GM12864 (cell line): Measurements from ENCODE around the gene RAMACL.

Experiments
- DNase-seq: peaks from one replicate; pipeline ENCODE4 v3.0.0-alpha.2; 2011; ENCODE audit warnings: low read depth
- H3K4me3 ChIP-seq: 2 replicates; pipeline ENCODE4 v1.5.1; 2011; ENCODE audit warnings: mild to moderate bottlenecking, low read depth, low read length, control low read depth
- TF ChIP-seq, protein P1 (sequence below): IDR thresholded peaks from 2 replicates; pipeline ENCODE4 v1.5.1; 2011; ENCODE audit warnings: low read depth, mild to moderate bottlenecking, moderate library complexity, low read length, control low read depth, inconsistent platforms; ENCODE audit errors: missing control alignments

The RAMACL gene

DNA sequence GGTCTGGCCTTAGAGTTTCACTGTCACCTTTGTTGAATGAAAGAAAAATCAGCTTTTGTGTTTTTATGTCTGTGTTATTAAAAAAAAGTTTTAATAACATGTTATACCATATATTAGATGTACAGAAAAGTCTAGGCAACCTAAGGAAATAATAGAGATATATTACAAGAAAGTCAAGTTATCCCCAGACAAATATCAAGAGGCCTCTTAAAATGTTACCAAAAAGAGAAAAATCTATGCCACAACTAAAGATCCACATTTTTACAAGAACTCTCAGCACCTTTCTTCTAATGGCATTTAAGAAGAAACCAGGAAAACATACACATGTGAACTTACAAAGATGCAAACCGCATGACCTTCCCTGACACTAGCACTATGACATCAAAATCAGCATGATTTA, 26.8 kb downstream of the RAMACL start:
- H3K4me3 ChIP-seq = no peak overlapping the region
- TF ChIP-seq, protein P1, sequence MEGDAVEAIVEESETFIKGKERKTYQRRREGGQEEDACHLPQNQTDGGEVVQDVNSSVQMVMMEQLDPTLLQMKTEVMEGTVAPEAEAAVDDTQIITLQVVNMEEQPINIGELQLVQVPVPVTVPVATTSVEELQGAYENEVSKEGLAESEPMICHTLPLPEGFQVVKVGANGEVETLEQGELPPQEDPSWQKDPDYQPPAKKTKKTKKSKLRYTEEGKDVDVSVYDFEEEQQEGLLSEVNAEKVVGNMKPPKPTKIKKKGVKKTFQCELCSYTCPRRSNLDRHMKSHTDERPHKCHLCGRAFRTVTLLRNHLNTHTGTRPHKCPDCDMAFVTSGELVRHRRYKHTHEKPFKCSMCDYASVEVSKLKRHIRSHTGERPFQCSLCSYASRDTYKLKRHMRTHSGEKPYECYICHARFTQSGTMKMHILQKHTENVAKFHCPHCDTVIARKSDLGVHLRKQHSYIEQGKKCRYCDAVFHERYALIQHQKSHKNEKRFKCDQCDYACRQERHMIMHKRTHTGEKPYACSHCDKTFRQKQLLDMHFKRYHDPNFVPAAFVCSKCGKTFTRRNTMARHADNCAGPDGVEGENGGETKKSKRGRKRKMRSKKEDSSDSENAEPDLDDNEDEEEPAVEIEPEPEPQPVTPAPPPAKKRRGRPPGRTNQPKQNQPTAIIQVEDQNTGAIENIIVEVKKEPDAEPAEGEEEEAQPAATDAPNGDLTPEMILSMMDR = no peak
- DNase-seq = no peak

DNA sequence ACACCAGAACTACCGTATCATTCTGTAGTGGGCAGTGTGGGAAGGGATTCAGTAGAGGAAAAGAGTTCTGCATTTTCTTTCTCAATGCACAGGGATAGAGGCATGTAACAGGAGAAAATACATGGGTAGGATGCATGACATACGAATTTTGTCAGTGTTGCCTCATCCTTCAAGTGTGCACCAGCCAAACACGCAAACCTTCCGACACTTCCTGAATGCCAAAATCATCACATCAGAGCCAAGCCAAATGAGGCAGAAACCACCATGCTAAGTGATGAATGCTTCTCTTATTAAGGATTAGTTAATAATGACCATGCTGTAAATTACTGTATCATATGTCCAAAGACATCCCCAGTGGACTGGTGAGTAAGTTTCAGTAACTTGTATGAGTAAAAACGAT, 27.3 kb downstream of the RAMACL start:
- DNase-seq = no peak
- TF ChIP-seq, protein P1 = no peak
- H3K4me3 ChIP-seq = no peak overlapping the region

DNA sequence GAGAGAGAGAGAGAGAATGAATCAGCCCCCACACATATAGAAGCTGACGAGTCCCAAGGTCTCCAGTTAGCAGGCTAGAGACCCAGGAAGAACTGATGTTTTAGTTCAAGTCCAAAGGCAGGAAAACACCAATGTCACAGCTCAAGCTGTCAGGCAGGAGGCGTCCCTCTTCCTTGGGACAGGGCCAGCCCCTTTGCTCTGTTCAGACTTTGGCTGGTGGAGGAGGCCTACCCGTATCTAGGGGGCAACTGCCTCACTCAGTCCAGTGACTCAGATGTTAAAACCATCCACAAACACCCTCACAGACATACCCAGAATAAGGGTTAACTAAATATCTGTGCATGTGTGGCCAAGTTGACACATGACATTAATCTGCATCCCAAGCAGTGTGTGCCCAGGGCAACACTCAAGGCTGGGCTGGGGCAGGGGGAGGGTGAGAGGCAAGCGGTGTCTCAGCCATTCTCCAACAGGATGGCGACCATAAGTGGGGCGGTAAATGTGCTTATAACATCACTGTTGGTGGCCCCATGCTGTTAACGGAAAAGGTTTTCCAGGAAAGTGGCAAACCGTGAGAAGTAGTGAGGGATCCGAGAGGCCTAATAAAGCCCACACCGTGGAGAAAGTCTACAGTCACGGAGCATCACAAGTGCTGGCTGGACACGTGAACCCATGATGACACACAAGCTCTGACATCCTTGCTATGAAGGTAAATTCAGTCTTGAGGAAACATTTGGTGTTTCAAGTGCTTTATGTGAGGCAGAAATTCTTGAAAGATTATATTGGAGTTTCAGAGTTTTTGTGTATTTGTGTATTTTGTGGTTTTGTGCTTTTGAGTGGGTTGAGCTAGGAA, 28.1 kb downstream of the RAMACL start:
- DNase-seq = no peak
- TF ChIP-seq, protein P1 = no peak
- H3K4me3 ChIP-seq = no peak overlapping the region

DNA sequence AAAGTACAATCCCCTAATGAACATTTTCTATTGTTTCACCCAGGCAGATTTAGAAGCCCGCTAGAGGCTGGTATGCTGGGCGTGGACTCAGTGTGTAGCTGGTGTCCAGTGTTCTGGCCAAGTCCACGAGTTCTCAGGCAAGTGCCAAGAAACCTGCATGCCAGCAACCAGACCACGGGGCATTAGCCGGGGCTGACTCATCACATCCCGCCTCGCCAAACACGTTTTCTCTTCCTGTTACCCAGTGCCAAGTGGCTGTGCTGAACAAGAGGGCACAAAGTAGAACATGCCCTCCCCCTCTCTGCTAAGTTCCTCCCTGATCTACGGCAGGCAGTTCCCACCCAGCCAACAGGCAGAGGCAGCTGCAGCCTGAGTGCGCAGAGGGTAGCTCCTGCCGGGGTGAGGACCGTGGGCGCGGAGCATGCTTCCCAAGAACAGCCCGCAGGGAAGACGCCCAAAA, 29.6 kb downstream of the RAMACL start:
- no peak for DNase-seq
- no peak overlapping the region for H3K4me3 ChIP-seq
- TF ChIP-seq, protein P1 = no peak

DNA sequence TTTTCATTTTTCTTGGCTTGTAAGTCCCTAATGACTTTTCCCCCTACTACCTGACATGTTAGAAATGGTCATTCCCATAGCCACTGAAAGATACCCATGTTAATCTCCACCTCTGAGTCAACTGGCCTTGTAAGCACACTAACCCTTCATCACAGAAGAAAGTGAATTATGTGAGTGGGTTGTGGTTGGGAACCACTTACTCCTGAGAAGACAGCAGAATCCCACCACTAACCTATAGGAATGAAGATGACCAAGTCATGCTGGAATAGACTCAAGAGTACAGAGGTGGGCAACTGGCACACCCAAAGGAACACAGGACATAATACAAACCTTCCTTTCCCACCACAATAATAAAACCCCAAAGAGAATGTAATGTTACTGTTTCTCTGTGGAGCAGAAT, 30.1 kb downstream of the RAMACL start:
- no peak for DNase-seq
- no peak overlapping the region for H3K4me3 ChIP-seq
- TF ChIP-seq, protein P1 = no peak

DNA sequence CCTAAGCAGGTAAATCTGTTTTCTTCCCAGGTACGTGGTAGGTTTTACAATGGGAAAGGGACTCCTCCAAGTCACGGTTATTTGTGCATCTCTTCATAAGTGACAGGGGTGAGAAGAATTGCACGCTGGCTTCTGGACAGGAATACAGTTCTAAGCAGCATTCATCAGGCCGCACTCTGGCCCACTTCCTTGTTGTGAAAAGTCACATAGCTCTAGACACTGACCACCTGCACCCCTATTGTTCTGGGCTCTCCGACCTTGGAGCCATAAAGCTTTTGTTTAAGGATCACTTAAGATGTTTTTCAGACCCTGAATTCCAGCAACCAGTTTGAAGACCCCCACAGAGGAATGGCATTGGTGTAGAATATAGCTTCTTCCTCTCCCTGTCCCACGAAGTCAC, 31.4 kb downstream of the RAMACL start:
- no peak overlapping the region for H3K4me3 ChIP-seq
- no peak for DNase-seq
- TF ChIP-seq, protein P1 = no peak

DNA sequence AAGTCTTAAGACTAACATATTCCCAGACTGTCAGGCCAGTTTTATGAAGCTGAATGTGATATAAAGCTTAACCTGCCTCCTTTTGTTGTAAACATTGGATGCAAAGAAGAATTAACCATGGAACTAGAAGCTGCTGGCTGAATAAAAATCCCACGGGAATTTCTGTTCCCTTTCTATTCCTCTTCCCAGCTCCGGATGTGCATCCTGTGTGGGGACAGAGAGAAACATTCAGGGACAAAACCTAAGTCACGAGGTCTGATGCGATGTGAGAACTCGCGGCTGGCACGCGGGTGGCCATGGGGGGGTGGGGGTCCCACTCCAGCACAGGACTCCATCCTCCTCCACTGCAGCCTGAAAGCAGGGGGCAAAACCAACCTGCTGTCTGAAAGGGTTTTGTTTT, 32.2 kb downstream of the RAMACL start:
- no peak overlapping the region for H3K4me3 ChIP-seq
- TF ChIP-seq, protein P1 = no peak
- DNase-seq = no peak
